NCI-H2107 treated with DMSO at 0.1 percent for 48 hours (cell line): ENCODE data around the gene SAXO1.
A peak's percentile ranks its signal among the peaks of the same experiment; 100 is the strongest.
"Not testable (repeated sequence)": the region's sequence is repeated elsewhere in the genome, so short reads cannot be mapped to it uniquely, and the experiment has no call there.

Experiments used
- DNase-seq: peaks from one replicate; lab custom pipeline; 2025; ENCODE audit not compliant: unreplicated experiment; lab: John Stamatoyannopoulos, UW

Gene SAXO1

GRCh38 chr9:18971909-18972308, 61.1 kb downstream of the SAXO1 start:
- no peak for DNase-seq

DNA sequence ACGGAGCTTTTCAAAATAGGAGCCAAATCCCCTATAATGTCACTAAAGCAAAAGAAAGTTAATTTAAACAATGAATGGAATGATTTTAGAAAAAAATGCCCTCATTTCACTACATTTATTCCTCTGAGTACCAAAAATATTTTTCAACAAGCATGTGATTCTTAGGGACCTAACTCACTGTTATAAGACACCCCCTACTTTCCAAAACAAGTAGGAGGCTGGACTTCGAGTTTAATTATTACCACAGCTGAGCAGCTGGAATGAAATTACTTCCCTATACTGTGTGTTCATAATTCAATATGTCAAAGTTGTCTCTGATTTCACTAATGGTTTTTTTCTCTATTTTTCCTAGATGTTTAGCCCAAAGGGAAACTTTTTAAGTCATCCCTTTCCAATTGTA, 61.6 kb downstream of the SAXO1 start:
- DNase-seq = no peak

GRCh38 chr9:18970393-18970792, 62.6 kb downstream of the SAXO1 start:
- DNase-seq = no peak

DNA sequence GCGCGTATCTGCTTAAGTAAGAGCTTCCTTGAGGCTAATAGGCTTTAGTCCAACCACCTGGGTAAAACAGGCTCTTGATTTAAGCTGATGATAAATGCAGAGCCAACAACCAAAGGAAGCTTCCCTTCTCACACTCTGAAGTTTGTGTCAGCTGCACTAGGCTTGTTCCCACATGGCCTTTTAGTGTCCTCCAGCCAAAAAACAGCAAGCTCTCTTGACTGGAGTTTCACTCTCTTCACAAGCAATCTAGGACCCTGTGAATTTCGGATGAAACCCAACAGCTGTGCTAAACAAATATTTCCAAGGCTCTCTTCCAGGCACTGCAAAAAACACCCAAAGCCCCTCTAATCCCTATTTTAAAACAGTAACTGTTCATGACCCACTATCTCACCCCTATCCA, 63.9 kb downstream of the SAXO1 start:
- DNase-seq = no peak

DNA sequence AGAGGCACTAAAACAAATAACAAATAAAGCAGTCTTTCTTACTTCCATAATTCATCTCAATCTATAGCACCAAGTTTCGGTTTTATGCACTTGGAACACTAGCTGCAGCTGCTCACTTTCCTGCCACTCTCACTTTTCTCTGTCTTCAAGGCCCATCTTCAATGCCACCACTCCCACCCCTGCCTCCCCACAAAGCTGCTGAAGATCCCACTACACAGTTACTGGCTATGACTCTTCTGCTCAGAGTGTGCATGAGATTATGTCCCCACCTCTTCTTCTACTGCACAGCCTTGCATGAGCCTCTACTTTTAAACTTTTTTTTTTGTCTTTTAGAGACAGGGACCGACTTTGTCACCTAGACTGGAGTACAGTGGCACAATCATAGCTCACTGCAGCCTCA, 77.4 kb downstream of the SAXO1 start:
- no peak for DNase-seq

GRCh38 chr9:18951936-18952335, 81.1 kb downstream of the SAXO1 start:
- no peak for DNase-seq

DNA sequence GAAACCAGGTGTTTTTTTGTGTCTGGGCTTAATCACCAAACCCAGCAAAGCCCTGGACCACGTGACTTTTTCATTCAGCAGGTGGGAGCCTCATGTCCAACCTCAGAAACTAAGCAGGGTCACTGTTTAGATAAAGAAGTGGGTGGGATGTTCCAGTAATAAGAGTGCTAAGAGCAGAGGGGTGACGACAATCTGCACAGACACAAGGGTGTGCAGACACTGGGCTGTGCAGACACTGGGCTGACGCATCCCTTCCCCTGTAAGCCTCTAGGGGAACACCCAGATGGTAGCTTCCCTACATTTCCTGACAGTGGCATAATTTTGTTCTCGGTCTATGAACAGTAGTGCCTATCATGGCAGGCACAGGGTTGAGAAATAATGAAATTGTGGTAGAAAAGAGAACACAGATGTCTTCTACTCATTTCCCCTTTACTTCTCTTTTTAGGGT, 85.1 kb downstream of the SAXO1 start:
- DNase-seq = peak; percentile 81

DNA sequence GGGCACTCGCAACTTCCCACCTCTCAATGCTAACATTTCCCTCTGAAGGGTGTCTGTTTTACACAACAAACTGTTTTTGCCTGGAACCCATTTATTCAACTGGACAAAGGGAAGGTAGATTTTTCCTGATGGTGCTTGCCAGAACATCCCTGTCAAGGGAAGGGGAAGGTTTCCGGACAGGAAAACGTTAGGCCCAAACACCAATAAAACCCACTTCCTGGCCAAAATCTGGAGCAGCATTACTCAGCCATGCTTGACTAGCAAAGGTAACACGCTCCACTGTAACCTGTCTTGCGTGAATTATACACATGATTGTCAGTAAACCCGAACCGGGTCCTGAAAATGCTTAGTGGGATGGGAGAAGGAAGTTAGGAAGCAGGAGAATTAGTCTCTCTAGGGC, 90.2 kb downstream of the SAXO1 start:
- no peak for DNase-seq

DNA sequence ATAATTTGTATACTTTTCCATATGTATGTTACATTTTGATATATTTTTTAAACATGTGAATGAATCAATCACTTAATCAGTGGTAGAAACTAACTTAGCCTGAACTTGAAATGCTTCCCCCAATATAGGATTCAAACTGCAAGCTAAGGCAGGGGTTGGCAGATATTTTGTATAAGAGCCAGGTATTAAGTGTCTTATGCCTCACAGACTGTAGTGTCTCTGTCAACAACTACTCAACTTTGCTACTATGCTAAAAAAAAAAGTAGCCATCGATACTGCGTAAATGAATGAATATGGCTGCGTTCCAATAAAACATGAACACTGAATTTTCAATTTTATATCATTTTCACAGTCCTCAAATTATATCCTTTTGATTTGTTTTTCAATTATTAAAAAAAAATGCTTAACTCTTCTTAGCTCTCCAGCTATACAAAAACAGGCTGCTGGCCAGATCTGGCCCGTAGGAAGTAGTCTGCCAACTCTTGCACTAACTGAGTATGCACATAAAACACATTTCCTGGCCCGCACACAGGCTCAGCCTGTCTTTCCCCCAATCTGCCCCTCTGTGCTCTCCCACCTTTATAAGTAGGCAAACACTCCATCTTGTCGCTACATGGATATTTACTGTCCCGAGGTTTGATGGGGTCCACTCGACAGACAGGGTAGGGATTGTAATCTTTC, 91.8 kb downstream of the SAXO1 start:
- DNase-seq = no peak

GRCh38 chr9:18939943-18940342, 93.1 kb downstream of the SAXO1 start:
- DNase-seq = no peak

DNA sequence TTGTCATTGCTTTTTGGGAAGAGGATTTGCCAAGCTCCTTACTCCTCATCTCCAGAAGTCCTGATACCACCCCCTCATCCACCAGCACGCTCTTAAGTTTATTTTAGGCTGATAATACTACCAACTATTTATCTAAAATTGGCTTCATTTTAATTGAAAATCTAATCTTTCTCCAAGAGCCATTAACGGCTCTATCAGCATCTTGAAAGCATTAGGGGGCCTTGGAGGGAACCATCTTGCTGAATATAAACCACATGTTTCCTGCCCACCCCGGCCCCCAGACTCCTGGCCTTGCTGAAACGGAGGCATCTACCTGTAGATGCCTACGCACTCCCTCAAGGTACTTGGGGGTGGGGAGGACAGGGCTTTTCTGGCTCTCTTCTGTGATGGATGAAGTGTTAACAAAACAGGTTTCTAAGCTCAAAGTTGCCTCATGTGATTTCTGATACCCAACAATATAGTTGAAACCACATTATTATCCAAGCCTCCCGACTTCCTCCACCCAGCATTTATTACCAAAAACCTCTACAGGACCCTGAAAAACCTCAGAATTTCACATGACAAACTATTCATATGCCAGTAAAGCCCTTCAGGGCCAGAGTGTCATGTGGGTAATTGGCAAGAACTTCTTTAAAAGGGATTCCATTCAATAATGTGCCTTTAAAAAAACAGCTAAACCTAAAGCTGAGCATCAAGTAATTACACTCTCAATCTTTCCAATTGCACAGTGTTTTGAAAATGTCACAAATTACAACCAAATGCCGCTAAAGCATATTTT, 96.7 kb downstream of the SAXO1 start:
- no peak for DNase-seq

DNA sequence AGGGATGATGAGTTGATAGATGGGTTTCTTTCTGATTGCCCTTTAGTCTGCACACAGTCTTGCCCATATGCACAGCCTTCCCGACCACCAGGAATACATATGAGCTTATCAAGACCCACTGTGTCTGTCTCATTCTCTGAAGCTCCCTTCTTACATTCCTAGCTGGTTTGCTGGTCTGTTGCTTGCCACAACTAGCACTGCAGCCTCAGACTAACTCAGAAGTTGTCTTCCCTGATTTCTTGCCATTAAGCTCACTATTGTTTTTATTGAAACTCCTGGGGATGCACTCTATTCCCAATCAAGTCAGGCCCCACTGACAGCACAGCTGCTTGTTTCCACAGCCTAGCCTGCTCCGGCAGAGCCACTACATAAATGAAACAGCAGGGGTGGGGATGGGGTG, 97.5 kb downstream of the SAXO1 start:
- no peak for DNase-seq

DNA sequence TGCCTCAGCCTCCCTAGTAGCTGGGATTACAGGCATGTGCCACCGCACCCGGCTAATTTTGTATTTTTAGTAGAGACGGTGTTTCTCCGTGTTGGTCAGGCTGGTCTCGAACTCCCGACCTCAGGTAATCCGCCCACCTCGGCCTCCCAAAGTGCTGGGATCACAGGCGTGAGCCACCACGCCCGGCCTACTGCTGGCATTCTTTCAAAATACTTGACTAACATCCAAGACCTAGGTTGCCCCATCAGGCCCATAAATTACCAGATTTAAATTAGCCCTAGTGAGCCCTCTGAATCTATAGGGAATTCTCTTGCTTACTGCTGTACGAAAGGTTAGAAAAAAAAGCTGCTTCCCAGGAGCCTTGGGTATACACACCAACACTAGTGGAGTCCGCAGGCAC, 102.4 kb downstream of the SAXO1 start:
- DNase-seq = not testable (repeated sequence)

GRCh38 chr9:18928711-18929110, 104.3 kb downstream of the SAXO1 start:
- no peak for DNase-seq

- no peak for DNase-seq
These were observed 106.5 kb downstream of the SAXO1 start for GRCh38 chr9:18926513-18926912.

GRCh38 chr9:18925880-18926279, 107.1 kb downstream of the SAXO1 start:
- DNase-seq = no peak

- no peak for DNase-seq
These were observed 109.2 kb downstream of the SAXO1 start for GRCh38 chr9:18923671-18924430.

DNA sequence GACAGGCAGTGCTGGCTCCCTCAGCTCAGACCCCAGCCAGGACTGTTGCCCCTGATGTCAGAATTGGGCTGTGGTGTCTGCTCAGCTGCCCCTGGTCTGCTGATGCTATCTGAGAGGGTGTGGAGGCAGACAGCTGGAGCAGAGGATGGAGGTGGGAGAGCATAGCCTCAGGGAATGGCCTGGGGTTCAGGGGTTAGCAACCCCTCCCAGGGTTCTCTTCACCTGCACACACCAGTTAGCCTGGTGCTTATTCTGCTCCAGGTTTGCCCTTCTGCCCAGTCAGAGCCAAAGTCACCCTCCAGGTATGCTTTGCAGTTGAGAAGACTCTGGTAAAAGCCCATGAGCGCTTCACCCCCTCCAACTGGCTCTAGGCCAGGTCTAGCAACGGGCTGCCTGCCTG, 109.8 kb downstream of the SAXO1 start:
- DNase-seq = no peak

DNA sequence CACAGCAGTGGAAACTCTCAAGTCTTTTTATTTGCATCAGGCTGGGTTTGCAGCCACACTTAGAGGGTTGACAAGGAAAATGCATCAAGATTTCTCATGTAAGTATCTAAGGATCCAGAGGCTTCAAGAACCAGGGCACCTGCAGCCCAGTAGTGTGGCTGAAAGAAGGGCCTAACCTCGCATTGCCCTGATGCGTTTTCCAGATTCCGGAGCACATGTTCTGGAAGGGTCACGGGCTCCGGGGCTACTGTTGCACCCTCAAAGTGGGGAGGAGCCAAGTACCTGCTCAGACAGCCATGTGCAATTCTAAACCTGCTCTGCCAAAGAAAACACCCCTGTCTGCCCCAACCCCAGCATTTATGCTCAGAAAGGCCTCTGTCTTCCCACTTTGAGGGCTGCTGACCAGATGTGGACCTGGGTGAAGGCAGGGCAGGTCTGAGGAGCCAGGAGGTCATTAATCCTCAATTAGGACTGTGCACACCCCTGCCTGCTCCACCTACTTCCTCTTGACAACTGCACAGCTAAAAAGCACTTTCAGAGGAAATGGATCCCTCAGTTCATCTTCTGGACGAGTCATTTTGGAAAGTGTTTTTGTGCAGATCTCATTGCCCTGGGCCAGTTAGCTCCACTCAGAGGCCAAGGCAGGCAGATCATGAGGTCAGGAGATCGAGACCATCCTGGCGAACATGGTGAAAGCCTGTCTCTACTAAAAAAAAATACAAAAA, 110.7 kb downstream of the SAXO1 start:
- DNase-seq = no peak

DNA sequence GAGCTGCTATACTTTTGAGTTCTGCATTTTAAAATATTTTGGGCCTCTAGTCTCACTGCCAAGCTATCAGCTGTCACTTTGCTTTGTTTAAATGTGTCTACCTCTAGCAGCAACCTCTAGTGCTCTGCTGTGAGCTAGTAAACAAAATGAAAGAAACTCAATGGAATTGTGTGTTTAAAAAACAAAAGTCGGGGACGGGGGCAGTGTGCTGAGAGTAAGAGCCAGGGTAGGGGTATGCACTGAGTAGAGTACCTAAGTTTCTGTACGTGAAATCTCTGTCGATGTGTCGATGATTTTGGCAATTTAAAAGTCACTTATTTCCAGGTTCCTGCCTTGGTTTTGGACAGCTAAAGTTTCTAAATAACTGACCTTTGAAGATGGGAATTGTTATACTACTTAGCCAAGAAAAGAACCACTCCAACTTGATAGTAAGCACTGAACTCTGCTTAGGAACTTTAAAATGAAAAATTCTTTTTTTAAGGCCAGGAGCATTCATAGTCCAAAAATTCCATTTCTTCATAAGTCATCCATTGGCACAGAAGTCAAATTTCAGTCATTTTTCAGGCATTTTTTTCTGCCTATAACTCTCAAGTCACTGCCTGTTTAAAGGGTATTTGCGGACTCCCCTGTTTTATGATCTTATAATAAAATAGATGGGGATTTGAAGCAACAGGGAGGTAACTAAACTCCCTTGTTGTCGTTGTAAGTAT, 111.5 kb downstream of the SAXO1 start:
- DNase-seq = no peak
